SK-N-SH treated with all-trans-retinoic acid at 6 μM for 48 hours (cell line): ENCODE data around the gene HMGB4.

ENCODE experiments used
- ISL1 ChIP-seq: fragments of 250-450 bp; sonication (Bioruptor Pico); IDR thresholded peaks from 2 replicates; pipeline ENCODE4 v2.1.2; 2022; ENCODE audit warnings: mild to moderate bottlenecking, moderate library complexity
- PPARA ChIP-seq: fragments of 250-450 bp; sonication (Bioruptor Pico); IDR thresholded peaks from 2 replicates; pipeline ENCODE4 v1.5.0; 2020; ENCODE audit warnings: mild to moderate bottlenecking, borderline replicate concordance
- RARB ChIP-seq: fragments of 250-450 bp; sonication (Bioruptor Pico); IDR thresholded peaks from 2 replicates; pipeline ENCODE4 v1.8.0; 2021; ENCODE audit warnings: mild to moderate bottlenecking, moderate library complexity
- ZFP3 ChIP-seq: fragments of 250-450 bp; sonication (Bioruptor Pico); IDR thresholded peaks from 2 replicates; pipeline ENCODE4 v1.5.0; 2020; ENCODE audit warnings: mild to moderate bottlenecking, moderate library complexity
- ZFP30 ChIP-seq: fragments of 450-650 bp; formaldehyde crosslinking; IDR thresholded peaks from 2 replicates; pipeline ENCODE4 v1.5.0; 2022; ENCODE audit warnings: mild to moderate bottlenecking, moderate library complexity
- ZNF70 ChIP-seq: fragments of 450-650 bp; formaldehyde crosslinking; IDR thresholded peaks from 2 replicates; pipeline ENCODE4 v1.5.0; 2020; ENCODE audit warnings: mild to moderate bottlenecking, moderate library complexity
- TF ChIP-seq, protein P1 (sequence below): fragments of 250-450 bp; sonication (Bioruptor Pico); IDR thresholded peaks from 2 replicates; pipeline ENCODE4 v1.5.0; 2020; ENCODE audit warnings: mild to moderate bottlenecking, moderate library complexity
- TF ChIP-seq, protein P2 (sequence below): fragments of 250-450 bp; sonication (Bioruptor Pico); IDR thresholded peaks from 2 replicates; pipeline ENCODE4 v1.8.0; 2020; ENCODE audit warnings: mild to moderate bottlenecking, moderate library complexity, borderline replicate concordance
- TF ChIP-seq, protein P3 (sequence below): fragments of 250-450 bp; sonication (Bioruptor Pico); IDR thresholded peaks from 2 replicates; pipeline ENCODE4 v1.5.1; 2021; ENCODE audit warnings: mild to moderate bottlenecking, moderate library complexity

DNA sequence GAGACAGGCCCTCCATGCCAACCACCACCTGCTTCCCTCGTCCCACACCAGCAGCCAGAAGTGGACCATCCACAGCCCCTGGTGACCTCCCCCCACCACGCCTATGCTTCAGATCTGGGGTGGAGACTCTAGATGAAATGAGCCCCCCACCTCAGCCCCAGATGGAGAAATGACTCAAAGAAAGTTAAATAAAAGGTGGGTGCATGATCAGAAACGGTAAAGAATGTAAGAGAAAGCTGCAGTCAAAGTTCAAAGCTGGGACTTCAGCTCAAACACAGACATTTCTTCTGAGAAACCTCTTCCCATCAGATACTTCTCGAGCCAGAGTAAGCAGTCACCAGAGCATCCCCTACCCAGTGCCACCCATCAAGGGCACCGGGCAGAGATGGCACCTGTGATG lies 43.1 kb upstream of the HMGB4 start:
- TF ChIP-seq, protein P1, sequence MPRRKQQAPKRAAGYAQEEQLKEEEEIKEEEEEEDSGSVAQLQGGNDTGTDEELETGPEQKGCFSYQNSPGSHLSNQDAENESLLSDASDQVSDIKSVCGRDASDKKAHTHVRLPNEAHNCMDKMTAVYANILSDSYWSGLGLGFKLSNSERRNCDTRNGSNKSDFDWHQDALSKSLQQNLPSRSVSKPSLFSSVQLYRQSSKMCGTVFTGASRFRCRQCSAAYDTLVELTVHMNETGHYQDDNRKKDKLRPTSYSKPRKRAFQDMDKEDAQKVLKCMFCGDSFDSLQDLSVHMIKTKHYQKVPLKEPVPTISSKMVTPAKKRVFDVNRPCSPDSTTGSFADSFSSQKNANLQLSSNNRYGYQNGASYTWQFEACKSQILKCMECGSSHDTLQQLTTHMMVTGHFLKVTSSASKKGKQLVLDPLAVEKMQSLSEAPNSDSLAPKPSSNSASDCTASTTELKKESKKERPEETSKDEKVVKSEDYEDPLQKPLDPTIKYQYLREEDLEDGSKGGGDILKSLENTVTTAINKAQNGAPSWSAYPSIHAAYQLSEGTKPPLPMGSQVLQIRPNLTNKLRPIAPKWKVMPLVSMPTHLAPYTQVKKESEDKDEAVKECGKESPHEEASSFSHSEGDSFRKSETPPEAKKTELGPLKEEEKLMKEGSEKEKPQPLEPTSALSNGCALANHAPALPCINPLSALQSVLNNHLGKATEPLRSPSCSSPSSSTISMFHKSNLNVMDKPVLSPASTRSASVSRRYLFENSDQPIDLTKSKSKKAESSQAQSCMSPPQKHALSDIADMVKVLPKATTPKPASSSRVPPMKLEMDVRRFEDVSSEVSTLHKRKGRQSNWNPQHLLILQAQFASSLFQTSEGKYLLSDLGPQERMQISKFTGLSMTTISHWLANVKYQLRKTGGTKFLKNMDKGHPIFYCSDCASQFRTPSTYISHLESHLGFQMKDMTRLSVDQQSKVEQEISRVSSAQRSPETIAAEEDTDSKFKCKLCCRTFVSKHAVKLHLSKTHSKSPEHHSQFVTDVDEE (CRISPR knock-in tag), result no peak
- TF ChIP-seq ZNF70 (no peak), ZFP3 (CRISPR knock-in tag) (no peak), RARB (CRISPR knock-in tag) (no peak), PPARA (CRISPR knock-in tag) (no peak), ZFP30 (CRISPR knock-in tag) (no peak), ISL1 (CRISPR knock-in tag) (no peak)
- TF ChIP-seq, protein P2, sequence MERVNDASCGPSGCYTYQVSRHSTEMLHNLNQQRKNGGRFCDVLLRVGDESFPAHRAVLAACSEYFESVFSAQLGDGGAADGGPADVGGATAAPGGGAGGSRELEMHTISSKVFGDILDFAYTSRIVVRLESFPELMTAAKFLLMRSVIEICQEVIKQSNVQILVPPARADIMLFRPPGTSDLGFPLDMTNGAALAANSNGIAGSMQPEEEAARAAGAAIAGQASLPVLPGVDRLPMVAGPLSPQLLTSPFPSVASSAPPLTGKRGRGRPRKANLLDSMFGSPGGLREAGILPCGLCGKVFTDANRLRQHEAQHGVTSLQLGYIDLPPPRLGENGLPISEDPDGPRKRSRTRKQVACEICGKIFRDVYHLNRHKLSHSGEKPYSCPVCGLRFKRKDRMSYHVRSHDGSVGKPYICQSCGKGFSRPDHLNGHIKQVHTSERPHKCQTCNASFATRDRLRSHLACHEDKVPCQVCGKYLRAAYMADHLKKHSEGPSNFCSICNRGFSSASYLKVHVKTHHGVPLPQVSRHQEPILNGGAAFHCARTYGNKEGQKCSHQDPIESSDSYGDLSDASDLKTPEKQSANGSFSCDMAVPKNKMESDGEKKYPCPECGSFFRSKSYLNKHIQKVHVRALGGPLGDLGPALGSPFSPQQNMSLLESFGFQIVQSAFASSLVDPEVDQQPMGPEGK (CRISPR knock-in tag), result no peak
- TF ChIP-seq, protein P3, sequence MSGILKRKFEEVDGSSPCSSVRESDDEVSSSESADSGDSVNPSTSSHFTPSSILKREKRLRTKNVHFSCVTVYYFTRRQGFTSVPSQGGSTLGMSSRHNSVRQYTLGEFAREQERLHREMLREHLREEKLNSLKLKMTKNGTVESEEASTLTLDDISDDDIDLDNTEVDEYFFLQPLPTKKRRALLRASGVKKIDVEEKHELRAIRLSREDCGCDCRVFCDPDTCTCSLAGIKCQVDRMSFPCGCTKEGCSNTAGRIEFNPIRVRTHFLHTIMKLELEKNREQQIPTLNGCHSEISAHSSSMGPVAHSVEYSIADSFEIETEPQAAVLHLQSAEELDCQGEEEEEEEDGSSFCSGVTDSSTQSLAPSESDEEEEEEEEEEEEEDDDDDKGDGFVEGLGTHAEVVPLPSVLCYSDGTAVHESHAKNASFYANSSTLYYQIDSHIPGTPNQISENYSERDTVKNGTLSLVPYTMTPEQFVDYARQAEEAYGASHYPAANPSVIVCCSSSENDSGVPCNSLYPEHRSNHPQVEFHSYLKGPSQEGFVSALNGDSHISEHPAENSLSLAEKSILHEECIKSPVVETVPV (CRISPR knock-in tag), result no peak
